Kidney (tissue), 14 donors: ENCODE data around the gene SPAG6. TPM values are rescaled to one million over a fixed set of nuclear protein-coding genes. Genes with fewer than 3 reads are reported as not detected.

ENCODE experiments used
- DNase-seq, 5 donors: peaks; one replicate each; pipeline ENCODE4 v3.0.0-alpha.2; 2013 to 2020
- FAIRE-seq: peaks from 2 replicates; lab custom pipeline; 2012; peaks lifted over from hg19 to GRCh38; lab: Jason Lieb, UNC
- H3K27ac ChIP-seq, 2 donors: one replicate each; pipeline ENCODE4 v1.7.0; 2013; ENCODE audit warnings: low read depth in 2 of 2, low read length in 2 of 2, inconsistent platforms in 1 of 2
- H3K27me3 ChIP-seq: one replicate; pipeline ENCODE4 v1.7.1; 2013; ENCODE audit warnings: low read length, inconsistent platforms; ENCODE audit not compliant: control insufficient read depth, insufficient read depth
- H3K36me3 ChIP-seq, 3 donors: one replicate each; pipeline versions ENCODE4 v1.7.0 to v1.7.1; 2013; ENCODE audit warnings: low read length in 3 of 3, control low read depth in 1 of 3, inconsistent platforms in 1 of 3; ENCODE audit not compliant: insufficient read depth in 3 of 3, control insufficient read depth in 2 of 3
- H3K4me1 ChIP-seq, 3 donors: one replicate each; pipeline versions ENCODE4 v1.7.0 to v1.7.1; 2013; ENCODE audit warnings: low read length in 3 of 3, inconsistent platforms in 1 of 3, low read depth in 1 of 3; ENCODE audit not compliant: control insufficient read depth in 2 of 3, insufficient read depth in 2 of 3
- H3K4me3 ChIP-seq, 3 donors: one replicate each; pipeline versions ENCODE4 v1.7.0 to v1.8.1; 2013; ENCODE audit warnings: low read length in 3 of 3, control low read depth in 1 of 3, inconsistent platforms in 1 of 3
- H3K9ac ChIP-seq, 3 donors: one replicate each; pipeline versions ENCODE4 v1.7.0 to v1.7.1; 2013; ENCODE audit warnings: low read length in 3 of 3, control low read depth in 1 of 3, inconsistent platforms in 1 of 3
- H3K9me3 ChIP-seq, 3 donors: one replicate each; pipeline versions ENCODE4 v1.7.0 to v1.7.1; 2013; ENCODE audit warnings: low read length in 3 of 3, control low read depth in 1 of 3, inconsistent platforms in 1 of 3; ENCODE audit not compliant: control insufficient read depth in 2 of 3, insufficient read depth in 1 of 3
- intact Hi-C: fragments of 100-400 bp; cut with DNase I; formaldehyde crosslinking; loops from one replicate; pipeline ENCODE4 v1.11.1; 2022
- polyA plus RNA-seq: library from polyadenylated mRNA; stranded (reverse); fragments of 350-450 nt; fragmentation: Illumina TruSeq; extraction: RNeasy Lipid Tissue Mini Kit (QIAGEN cat#74804); gene quantifications from one replicate; pipeline ENCODE4 v1.2.3, GENCODE V29; 2014; ENCODE audit warnings: low read depth, low replicate concordance; ENCODE audit not compliant: insufficient read depth
- total RNA-seq: library from RNA; stranded (reverse); fragmentation: NEBNext Ultra II Directional; extraction: Animal tissue kit (Norgen Biotek cat#: 25700); gene quantifications from one replicate; pipeline ENCODE4 v1.2.1, GENCODE V29; 2021
- TF ChIP-seq, protein P1 (sequence below): IDR thresholded peaks from 3 replicates; pipeline ENCODE4 v1.5.1; 2012; ENCODE audit warnings: mild to moderate bottlenecking, moderate library complexity, borderline replicate concordance; ENCODE audit not compliant: insufficient read depth; ENCODE audit errors: extremely low read depth
- donor health status: control.
- donor health status: control.
- donor health status: control.
- donor health status: control.
- donor health status: control.
- donor health status: DM: yes; HTN: yes; CAD: no.
- donor health status: Normal renal cell carcinoma (clear cell type).

Gene SPAG6
- total and polyA plus RNA-seq, 2 donors from 2014 or later: 0.30 to 8.4 TPM

GRCh38 chr10:22463255-22463654 lies 118.0 kb downstream of the SPAG6 start:
- H3K4me1 ChIP-seq: no peaks in the 10 kb centered on the region
- intact Hi-C loops: no loop called here
- H3K27me3 ChIP-seq: no peaks in the 10 kb centered on the region
- no peak for FAIRE-seq
- H3K9me3 ChIP-seq: no peaks in the 10 kb centered on the region
- no peaks in the 10 kb centered on the region for H3K36me3 ChIP-seq
- no peak overlapping the region for H3K9ac ChIP-seq
- no peak overlapping the region for H3K4me3 ChIP-seq
- TF ChIP-seq, protein P1, sequence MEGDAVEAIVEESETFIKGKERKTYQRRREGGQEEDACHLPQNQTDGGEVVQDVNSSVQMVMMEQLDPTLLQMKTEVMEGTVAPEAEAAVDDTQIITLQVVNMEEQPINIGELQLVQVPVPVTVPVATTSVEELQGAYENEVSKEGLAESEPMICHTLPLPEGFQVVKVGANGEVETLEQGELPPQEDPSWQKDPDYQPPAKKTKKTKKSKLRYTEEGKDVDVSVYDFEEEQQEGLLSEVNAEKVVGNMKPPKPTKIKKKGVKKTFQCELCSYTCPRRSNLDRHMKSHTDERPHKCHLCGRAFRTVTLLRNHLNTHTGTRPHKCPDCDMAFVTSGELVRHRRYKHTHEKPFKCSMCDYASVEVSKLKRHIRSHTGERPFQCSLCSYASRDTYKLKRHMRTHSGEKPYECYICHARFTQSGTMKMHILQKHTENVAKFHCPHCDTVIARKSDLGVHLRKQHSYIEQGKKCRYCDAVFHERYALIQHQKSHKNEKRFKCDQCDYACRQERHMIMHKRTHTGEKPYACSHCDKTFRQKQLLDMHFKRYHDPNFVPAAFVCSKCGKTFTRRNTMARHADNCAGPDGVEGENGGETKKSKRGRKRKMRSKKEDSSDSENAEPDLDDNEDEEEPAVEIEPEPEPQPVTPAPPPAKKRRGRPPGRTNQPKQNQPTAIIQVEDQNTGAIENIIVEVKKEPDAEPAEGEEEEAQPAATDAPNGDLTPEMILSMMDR: no peak
- H3K27ac ChIP-seq: no peak overlapping the region
- DNase-seq: no peak

DNA sequence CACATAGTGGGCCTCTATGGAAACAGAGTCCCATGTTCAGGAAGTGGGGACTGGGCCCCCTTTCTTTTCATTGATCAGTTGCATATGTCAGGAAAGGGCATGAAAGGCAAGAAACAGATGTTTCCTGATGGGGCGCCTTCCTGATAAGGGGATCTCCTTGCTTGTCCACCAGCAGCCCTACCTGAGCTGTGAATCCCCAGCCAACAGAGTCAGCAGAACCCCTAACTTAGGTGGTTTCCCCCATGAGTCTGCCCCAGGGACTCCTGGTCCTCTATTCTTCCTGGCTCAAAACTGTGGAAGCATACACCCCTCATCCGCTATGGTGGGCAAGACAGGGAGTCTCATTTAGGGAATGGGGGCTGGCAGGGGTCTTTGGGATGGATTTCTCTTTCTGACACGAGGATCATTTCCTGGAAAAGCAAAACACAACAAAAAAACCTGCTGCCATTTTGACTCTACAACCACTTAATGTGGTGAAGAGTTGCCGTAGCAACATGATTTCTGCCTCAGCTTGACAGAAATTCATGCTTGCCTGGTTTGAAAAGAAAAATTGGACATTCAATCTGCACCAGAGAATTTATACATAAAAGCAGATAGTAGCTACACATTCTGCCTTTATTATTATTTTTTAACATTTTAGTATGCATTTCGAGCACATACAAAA lies 119.8 kb downstream of the SPAG6 start:
- Histone ChIP-seq H3K36me3 (no peaks in the 10 kb centered on the region), H3K4me3 (no peak overlapping the region), H3K27me3 (no peaks in the 10 kb centered on the region), H3K9ac (no peak overlapping the region), H3K4me1 (no peaks in the 10 kb centered on the region), H3K27ac (no peak overlapping the region), H3K9me3 (no peaks in the 10 kb centered on the region)
- DNase-seq (no peak), FAIRE-seq (no peak)
- intact Hi-C loops: no loop called here
- TF ChIP-seq, protein P1: no peak

- H3K4me3 ChIP-seq: no peak overlapping the region
- H3K4me1 ChIP-seq: no peaks in the 10 kb centered on the region
- no peak for DNase-seq
- H3K36me3 ChIP-seq: no peaks in the 10 kb centered on the region
- intact Hi-C loops: no loop called here
- peaks cover 3% of the 10 kb centered on the region for H3K27me3 ChIP-seq
- no peaks in the 10 kb centered on the region for H3K9me3 ChIP-seq
- H3K9ac ChIP-seq: no peak overlapping the region
- no peak for FAIRE-seq
- TF ChIP-seq, protein P1: no peak
- no peak overlapping the region for H3K27ac ChIP-seq
Measured at GRCh38 chr10:22466763-22467334, 121.6 kb downstream of the SPAG6 start.

Other genes with a start within 250 kb of the SPAG6 start
- not detected for gene EBLN1, start 127.5 kb upstream of the SPAG6 start, total RNA-seq
- not detected for gene EBLN1, start 127.5 kb upstream of the SPAG6 start, polyA plus RNA-seq
- 46.2 TPM for gene COMMD3, start 29.1 kb upstream of the SPAG6 start, total RNA-seq
- gene COMMD3, start 29.1 kb upstream of the SPAG6 start, polyA plus RNA-seq: 72.8 TPM
- 49.0 TPM for gene BMI1, start 24.4 kb upstream of the SPAG6 start, total RNA-seq
- gene BMI1, start 24.4 kb upstream of the SPAG6 start, polyA plus RNA-seq: 18.7 TPM